Muscle of arm (tissue), 14 donors: ENCODE data around the gene SLC35E3. TPM values are rescaled to one million over a fixed set of nuclear protein-coding genes. Genes with fewer than 3 reads are reported as not detected.

Source experiments
- DNase-seq: peaks from one replicate; pipeline ENCODE4 v3.0.0-alpha.2; 2013
- long read RNA-seq, 11 donors: transcript quantifications; one replicate each; lab custom pipeline, GENCODE V29; 2026
- polyA plus RNA-seq, 12 donors: library from polyadenylated mRNA; unstranded; fragments of 120-200 nt; gene quantifications; one replicate each; pipeline ENCODE4 v1.2.1, GENCODE V29; 2013; ENCODE audit not compliant: insufficient read length in 12 of 12

Gene SLC35E3
- 10 to 100 TPM in 11 of 12 donors, not detected in 1; 15.9 to 30.6 (median 20.1) TPM for polyA plus RNA-seq
- long read RNA-seq, donor 1, full-length matches to known transcripts, result 4 of 4 reads
- long read RNA-seq, donor 1, partial matches to known transcripts, result 0 of 4 reads
- long read RNA-seq, donor 1, other reads (novel, unspliced or antisense), result 0 of 4 reads
- long read RNA-seq, donor 2, full-length matches to known transcripts, result 9 of 32 reads
- long read RNA-seq, donor 2, partial matches to known transcripts, result 23 of 32 reads
- long read RNA-seq, donor 2, other reads (novel, unspliced or antisense), result 0 of 32 reads
- long read RNA-seq, donor 3, full-length matches to known transcripts, result 6 of 6 reads
- long read RNA-seq, donor 3, partial matches to known transcripts, result 0 of 6 reads
- long read RNA-seq, donor 3, other reads (novel, unspliced or antisense), result 0 of 6 reads
- long read RNA-seq, donor 4, full-length matches to known transcripts, result 6 of 6 reads
- long read RNA-seq, donor 4, partial matches to known transcripts, result 0 of 6 reads
- long read RNA-seq, donor 4, other reads (novel, unspliced or antisense), result 0 of 6 reads
- long read RNA-seq, donor 5, result 0 reads
- long read RNA-seq, donor 6, full-length matches to known transcripts, result 4 of 4 reads
- long read RNA-seq, donor 6, partial matches to known transcripts, result 0 of 4 reads
- long read RNA-seq, donor 6, other reads (novel, unspliced or antisense), result 0 of 4 reads
- long read RNA-seq, donor 7, full-length matches to known transcripts, result 4 of 4 reads
- long read RNA-seq, donor 7, partial matches to known transcripts, result 0 of 4 reads
- long read RNA-seq, donor 7, other reads (novel, unspliced or antisense), result 0 of 4 reads
- long read RNA-seq, donor 8, full-length matches to known transcripts, result 9 of 34 reads
- long read RNA-seq, donor 8, partial matches to known transcripts, result 25 of 34 reads
- long read RNA-seq, donor 8, other reads (novel, unspliced or antisense), result 0 of 34 reads
- long read RNA-seq, donor 9, full-length matches to known transcripts, result 4 of 4 reads
- long read RNA-seq, donor 9, partial matches to known transcripts, result 0 of 4 reads
- long read RNA-seq, donor 9, other reads (novel, unspliced or antisense), result 0 of 4 reads
- long read RNA-seq, donor 10, full-length matches to known transcripts, result 7 of 14 reads
- long read RNA-seq, donor 10, partial matches to known transcripts, result 7 of 14 reads
- long read RNA-seq, donor 10, other reads (novel, unspliced or antisense), result 0 of 14 reads
- long read RNA-seq, donor 11, full-length matches to known transcripts, result 3 of 11 reads
- long read RNA-seq, donor 11, partial matches to known transcripts, result 8 of 11 reads
- long read RNA-seq, donor 11, other reads (novel, unspliced or antisense), result 0 of 11 reads

DNA sequence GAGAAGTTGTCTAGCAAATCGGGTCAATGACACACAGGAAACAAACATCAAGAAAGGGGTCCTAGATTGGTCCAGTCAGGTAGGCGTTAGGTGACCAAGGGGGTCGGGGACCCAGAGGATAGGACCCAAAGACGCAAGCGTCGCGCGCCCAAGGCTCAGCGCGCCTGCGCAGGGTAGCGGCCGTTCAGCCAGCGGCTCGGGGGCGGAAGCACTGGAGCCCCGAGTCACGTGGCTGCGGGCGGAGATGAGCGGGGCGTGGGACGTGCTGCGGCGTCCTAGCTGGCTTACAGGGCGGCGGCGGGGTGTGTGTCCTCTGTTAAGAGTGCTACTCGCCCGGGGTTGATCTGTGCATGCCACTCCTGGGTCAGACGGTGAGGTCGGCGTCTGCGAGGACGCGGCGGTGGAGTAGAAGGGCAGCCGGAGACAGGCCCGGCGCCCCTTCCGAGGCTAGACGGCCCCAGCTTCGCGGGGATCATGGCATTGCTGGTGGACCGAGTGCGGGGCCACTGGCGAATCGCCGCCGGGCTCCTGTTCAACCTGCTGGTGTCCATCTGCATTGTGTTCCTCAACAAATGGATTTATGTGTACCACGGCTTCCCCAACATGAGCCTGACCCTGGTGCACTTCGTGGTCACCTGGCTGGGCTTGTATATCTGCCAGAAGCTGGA lies at the start of gene SLC35E3:
TSS of gene SLC35E3 (plus strand) at position 273 of the 668 bp plus-strand sequence. CDS start at position 475, 202 bp downstream.
- DNase-seq, result peak; percentile 93

DNA sequence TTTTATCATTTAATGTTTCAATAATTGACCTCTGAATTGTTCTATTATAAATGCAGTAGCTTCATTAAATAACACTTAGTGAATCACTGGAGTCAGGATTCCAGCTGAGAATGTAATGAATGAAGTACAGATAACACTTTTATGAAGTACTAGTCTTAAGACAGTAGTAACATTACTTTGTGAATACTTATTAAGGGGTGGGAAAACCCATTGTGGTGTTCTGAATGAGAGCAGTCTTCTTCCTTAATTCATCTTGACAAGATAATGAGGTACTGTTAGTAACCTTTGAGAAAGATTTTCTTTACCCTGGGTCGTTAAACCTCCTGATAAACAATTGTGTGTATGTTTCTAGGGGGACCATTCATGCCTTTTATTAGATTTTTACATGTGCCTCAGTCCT lies 46.5 kb upstream of the SLC35E3 start:
- no peak for DNase-seq

DNA sequence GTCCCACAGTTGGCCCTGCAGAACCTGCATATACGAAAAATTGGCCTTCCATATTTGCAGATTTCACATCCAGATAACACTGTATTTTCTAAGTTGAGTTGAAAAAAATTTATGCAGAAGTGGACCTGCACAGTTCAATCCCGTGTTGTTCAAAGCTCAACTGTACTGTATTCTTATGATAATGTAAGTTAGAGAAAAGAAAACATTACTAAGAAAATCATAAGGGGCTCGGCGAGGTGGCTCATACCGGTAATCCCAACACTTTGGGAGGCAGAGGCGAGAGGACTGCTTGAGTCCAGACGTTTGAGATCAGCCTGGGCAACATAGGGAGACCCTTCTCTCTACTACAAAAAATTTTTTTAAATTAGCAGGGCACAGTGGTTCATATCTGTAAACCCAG lies 18.2 kb upstream of the SLC35E3 start:
- no peak for DNase-seq

DNA sequence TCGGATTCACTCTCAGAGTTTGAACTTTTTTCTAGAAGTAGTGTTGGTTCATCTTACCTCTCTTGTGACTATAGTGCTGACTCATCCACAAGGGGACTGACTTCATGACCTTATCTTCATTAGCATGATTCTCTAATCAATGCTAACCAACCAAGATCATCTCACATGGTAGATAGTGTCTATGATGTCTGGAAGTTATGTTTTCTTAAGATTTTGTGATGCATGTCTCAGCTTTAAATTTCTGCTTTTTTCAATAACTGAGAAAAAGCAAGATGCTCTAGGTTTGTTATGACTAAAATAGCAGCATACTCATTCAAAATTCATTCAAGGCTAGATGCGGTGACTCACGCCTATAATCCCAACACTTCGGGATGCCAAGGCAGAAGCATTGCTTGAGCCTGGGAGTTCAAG lies 12.3 kb upstream of the SLC35E3 start:
- no peak for DNase-seq

DNA sequence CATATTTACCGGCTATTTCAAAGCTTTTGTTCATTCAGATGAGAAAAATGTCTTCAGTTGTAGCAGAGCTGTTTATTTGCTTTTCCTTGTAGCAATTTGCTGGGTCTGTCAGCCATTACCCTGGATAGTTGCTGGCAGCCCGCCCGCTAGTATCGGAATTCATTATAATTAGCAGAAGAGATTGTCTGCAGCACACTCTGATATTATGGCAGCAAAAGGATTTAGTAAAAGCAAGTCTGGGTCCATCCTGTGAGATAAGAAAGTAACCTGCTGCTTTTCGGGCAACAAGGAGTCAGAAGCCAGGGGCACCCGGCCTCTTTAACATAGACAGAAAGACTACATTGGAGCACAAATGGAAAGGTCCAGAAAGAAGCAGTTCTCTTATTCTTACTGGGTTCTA lies 6.1 kb upstream of the SLC35E3 start:
- no peak for DNase-seq

DNA sequence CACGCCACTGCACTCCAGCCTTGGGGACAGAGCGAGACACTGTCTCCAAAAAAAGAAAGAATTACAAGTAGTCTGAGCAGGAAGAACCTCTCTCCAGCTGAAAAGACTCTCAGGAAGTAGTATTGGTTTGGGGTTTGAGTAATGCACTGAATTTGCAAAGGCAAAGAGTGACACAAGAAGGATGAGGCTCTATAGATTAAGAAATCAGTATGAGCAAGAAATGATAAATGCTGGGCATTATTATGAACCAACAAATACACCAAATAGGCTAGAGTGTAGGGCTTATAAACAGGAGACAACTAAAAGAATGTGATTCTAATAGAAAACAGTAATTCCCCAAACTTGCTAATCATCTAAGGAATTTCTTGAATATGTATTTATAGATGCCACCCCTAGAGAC lies 2.6 kb upstream of the SLC35E3 start:
- no peak for DNase-seq

DNA sequence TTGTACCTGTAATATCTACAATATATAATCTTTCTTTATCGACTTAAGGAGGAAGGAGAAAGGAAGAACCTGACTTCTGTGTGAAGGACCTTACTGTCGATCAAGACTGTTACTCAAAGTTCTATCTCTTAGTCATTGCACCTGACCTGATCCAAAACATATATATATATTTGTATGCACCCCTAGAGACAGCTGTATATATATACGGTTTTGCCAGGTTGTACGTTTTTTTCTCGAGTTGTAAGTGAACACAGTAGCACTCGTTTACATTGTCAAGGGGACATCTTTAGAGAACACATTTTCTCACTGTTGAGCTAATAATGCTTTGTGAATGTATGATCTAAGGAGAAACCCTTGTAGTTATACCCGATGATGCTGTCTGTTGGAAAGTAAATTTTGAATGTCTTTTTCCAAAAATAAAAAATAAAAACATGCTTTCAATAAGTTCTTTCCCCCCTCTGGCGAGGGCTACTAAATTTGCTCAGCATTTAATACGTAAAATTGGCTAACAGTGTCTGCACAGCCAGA lies 536 bp upstream of the SLC35E3 start:
- no peak for DNase-seq

DNA sequence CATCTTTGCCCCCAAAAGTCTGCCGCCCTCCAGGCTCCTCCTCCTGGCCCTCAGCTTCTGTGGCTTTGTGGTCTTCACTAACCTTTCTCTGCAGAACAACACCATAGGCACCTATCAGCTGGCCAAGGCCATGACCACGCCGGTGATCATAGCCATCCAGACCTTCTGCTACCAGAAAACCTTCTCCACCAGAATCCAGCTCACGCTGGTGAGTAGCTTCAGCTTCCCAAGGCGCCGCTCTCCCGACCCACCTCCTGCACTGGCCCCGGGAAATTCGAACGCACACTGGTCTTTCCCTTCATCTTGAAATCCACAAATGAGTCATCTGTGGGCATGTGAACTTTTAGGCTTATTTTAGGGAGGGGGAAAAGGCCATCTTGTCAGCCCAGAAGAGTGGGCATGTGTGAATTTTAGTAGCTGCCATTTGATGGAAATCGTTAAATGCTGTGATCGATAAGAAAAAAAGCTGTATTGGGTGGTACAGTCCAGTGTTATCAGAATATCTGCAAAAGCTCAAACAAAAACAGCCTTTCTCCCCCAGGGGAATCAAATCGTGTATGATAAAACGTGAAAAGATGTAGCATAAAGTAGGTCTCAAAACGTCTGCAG lies 700 bp downstream of the SLC35E3 start:
- peak; percentile 53 for DNase-seq

DNA sequence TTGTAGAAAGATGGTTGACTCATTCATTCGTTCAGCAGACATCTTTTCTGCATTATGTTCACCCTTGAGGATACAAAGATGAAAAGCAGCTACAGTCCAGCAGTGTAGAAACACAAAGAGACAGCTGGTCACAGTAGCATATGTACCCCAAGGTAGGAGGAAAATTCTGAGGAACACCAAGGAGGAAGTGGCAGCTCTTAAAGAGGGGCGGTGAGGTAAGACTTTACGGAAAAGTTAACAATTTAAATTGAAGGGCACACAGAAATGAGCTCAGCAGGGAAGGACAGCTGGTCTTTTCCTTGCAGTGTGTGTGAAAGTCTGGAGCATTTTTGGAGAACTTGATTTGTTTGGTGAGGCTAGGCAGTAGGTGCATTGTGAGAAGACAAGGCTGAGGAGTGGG lies 3.5 kb downstream of the SLC35E3 start:
- no peak for DNase-seq

DNA sequence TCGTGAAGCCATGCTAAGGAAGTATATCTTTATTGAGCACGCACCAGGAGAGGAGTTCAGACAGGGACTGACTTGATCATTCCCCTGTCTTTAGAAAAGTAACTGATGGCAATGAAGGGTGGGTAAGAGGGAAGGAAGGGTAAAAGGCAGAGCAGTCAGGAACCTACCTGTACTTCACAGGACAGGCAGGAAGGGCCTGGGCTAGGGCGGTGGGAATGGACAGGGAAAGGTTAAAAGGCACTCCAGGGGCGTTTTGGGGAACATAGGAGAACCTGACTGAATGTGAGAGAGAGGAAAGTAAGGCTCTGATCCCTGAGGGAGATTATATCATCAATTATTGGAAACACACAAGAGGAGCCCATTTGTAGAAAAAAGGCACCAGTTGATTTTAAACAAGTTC lies 3.9 kb downstream of the SLC35E3 start:
- no peak for DNase-seq

DNA sequence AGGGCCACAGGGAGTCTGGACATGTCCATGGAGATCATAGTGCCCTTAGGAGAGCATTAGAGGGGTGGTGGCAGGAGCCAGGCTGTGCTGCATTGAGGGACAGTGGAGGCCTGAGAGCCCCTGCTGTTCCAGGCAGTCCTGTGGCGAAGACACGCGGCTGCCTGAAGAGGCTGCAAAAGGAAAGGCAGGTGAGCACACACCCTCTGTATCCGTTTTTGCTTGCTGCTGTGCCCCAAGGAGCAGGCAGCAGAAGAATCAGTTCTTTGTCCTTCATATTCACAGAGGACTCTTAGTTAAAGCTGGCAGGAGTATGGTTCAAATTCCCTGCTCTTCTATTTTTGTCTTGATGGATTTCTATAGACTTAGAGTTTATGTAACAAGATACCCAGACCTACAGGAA lies 4.5 kb downstream of the SLC35E3 start:
- DNase-seq, result no peak

DNA sequence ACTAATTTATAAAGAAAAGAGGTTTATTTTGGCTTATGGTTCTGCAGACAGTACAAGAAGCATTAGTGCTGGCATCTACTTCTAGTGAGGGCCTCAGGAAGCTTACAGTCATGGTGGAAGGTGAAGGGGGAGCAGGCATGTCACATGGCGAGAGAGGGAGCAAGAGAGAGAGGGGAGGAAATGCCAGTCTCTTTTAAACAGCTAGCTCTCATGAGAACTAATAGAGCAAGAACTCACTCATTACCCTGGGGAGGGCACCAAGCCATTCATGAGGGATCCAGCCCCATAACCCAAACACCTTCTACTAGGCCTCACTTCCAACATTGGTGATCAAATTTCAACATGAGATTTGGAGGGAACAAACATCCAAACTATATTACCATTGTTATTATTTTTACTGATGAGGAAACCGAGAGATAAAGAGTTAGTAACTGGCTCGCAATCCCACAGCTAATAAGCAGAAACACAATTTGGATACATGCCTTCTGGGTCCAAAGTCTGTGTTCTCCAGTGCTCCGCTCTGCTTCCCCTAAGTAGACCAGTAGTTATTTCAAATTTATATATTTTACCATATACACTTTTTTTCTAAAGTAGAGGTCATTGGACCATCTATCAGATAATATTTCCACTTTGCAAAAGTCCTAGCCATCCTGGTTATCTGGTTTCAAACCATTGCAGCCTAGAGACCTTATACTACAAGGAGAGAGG lies 9.7 kb downstream of the SLC35E3 start:
- DNase-seq, result no peak

DNA sequence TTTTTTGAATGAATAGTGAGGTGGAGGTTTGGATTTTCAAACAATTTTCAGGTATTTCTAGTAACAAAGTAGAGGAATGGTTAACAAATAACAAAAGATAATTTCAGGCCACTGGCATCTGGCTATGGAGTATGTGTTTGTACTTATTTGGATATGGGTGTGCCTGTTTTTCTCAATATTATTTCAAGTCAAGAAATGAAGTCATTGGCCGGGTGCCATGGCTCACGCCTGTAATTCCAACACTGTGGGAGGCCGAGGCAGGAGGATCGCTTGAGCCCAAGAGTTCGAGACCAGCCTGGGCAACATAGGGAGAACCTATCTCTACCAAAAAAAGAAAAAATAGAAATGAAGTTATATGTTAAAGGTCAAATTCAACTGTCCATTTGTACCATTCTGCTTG lies 13.9 kb downstream of the SLC35E3 start:
- DNase-seq, result no peak

DNA sequence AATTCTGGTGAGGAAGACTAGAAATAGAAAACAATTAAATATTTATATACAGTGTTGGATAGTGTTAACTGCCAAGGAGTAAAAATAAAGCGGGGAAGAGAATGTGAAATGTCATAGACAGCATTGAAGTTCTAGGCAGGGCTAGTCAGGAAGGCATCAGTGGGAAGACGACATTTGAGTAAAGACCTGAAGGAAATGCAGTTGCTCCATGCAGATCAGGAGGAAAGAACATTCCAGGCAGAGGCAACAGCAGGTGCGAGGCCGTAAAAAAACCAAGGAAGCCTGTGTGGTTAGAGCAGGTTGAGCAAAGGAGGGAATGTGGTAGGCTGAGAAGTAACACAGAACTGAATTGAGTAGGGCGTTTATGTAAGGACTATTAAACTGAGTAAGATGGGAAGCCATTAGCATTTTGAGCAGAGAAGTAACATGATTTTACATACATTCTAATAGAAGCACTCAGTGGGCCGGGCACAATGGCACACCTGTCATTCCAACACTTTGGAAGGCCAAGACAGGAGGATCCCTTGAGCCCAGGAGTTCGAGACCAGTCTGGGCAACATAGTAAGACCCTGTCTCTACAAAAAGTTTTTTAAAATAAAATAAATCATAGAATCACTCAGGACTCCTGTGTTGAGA lies 14.9 kb downstream of the SLC35E3 start:
- no peak for DNase-seq

DNA sequence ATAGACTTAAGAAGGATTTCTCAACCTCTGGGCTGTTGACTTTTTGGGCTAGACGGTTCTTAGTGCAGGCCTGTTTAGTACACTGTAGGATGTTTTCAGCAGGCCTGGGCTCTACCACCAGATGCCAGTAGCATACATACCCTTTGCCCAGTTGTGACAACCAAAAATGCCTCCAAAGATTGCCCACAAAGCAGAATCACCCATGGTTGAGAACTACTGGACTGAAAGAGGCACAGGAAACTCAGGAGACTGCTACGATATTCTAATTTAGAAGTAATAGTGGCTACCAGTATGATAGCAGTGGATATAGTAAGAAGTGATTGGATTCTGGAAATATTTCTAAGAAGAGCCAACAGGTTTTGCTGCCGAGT lies 15.5 kb downstream of the SLC35E3 start:
- no peak for DNase-seq

DNA sequence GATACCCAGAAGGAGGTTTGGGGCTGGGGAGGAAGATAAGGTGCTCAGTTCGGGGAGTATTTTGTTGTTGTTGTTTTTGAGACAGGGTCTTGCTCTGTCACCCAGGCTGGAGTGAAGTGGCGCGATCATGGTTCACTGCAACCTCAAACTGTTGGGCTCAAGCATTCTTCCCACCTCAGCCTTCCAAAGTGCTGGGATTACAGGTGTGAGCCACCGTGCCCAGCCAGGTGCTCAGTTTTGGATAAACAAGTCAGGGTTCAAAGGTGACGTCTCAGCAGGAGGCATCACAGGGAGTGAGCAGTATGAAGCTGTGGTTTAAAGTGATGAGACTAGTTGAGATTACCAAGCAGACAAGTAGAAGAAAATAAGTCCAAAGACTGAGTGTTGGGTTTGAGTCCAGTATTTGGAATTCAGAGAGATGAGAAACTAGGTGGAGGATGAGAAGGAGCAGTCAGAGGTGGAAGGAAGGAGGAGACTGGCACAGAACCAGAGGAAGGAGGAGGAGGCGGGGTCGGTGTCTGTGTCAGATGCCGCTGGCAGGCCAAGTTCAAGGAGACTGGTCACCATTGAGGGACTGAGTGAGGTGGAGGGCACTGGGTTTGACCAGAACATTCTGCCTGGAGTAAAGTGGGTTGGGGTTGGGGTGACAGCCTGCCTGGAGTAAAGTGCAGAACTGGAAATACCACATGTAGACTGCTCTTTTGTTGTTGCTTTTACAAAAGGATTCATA lies 16.1 kb downstream of the SLC35E3 start:
- no peak for DNase-seq

DNA sequence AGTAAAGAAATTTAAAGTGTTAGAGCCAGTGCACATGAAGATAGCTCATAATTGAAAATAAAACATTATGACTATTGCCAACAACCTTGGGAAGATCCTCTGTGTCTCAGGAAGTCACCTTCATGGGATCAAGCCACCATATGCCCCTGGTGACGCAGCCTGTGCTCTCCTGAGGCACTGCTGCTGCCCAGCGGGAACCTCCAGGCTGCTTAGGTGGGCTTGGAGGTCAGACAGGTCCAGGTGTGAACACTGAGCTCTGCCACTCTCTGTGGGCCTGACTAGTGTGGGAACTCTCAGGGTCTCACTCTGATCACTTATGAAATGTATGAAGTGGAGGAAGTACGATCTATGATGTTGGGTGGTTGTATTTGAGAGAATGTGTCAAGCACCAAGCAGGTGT lies 16.7 kb downstream of the SLC35E3 start:
- no peak for DNase-seq

DNA sequence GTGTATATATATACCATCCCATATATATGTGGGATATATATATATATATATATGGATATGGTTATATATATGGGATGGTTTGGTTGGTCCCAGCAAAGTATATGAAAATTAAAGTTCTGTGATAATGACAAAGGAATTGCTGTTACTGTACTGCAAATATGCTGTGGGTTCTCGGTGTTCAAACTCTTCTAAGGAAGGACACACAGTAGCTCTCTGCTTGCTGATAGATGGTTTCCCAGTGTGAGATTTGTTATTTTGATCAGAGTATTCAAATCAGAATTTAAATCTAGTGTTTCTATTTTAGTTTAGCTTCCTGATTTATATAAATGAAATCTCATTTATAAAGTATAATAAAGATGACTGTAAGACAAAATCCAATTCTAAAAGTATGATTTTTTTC lies 19.7 kb downstream of the SLC35E3 start:
- no peak for DNase-seq

DNA sequence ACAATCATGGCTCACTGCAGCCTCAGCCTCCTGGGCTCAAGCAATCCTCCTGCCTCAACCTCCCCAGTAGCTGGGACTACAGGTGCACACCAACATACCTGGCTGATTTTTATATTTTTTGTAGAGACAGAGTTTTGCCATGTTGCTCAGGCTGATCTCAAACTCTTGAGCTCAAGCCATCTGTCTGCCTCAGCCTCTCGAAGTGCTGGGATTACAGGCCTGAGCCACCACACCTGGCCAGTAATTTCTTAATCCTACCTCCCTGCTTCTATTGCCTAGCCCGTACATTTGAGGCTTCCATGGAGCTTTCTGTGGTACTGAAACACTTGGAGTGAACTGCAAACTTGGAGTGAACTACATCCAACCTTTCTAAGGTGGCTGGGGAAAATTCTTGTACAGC lies 20.7 kb downstream of the SLC35E3 start:
- no peak for DNase-seq
